Caco-2 (cell line): Measurements from ENCODE around the gene PRR23C. TPM values are rescaled to one million over a fixed set of nuclear protein-coding genes. Genes with fewer than 3 reads are reported as not detected.

ENCODE experiments used
- BruUV-seq: library from RNA; stranded (reverse); fragments of 400-500 nt; replicated peaks from 2 replicates; lab custom pipeline; 2021; lab: Mats Ljungman, UMichigan
- CTCF ChIA-PET: fragments of 300-600 bp; sonication (Branson Sonifier 250); formaldehyde crosslinking; loops from one replicate; lab custom pipeline; 2022; ENCODE audit warnings: antibody characterized with exemption; lab: Charles Lee
- POLR2A ChIA-PET: fragments of 300-600 bp; sonication (Branson Sonifier 250); formaldehyde crosslinking; loops from one replicate; lab custom pipeline; 2022; ENCODE audit warnings: antibody characterized with exemption; lab: Charles Lee
- DNase-seq, 2 experiments: peaks; one replicate each; pipeline versions ENCODE4 v3.0.0 to v3.0.0-alpha.2; 2020 to 2022
- H3K27me3 ChIP-seq: replicated peaks from 2 replicates; pipeline ENCODE4 v1.6.0; 2011; ENCODE audit warnings: low read length; ENCODE audit not compliant: control insufficient read depth, insufficient read depth
- H3K36me3 ChIP-seq: 2 replicates; pipeline ENCODE4 v1.5.1; 2011; ENCODE audit warnings: low read length; ENCODE audit not compliant: control insufficient read depth, insufficient read depth
- H3K4me1 ChIP-seq: fragments of 250-450 bp; sonication (Bioruptor Pico); 2 replicates; pipeline ENCODE4 v1.5.1; 2020; ENCODE audit warnings: mild to moderate bottlenecking
- H3K4me3 ChIP-seq: 2 replicates; pipeline ENCODE4 v1.5.1; 2011; ENCODE audit warnings: low read depth, mild to moderate bottlenecking, control low read depth, low read length
- H3K9me3 ChIP-seq: fragments of 250-450 bp; sonication (Bioruptor Pico); 2 replicates; pipeline ENCODE4 v1.5.1; 2020; ENCODE audit warnings: mild to moderate bottlenecking, moderate library complexity
- H3K27ac Mint-ChIP-seq: one replicate; pipeline ENCODE4 v1.8.0; 2022; ENCODE audit warnings: mixed read lengths; ENCODE audit not compliant: unreplicated experiment
- H3K27me3 Mint-ChIP-seq: one replicate; pipeline ENCODE4 v1.8.0; 2022; ENCODE audit warnings: mixed read lengths; ENCODE audit not compliant: insufficient read depth, unreplicated experiment
- H3K36me3 Mint-ChIP-seq: one replicate; pipeline ENCODE4 v1.8.0; 2022; ENCODE audit warnings: mild to moderate bottlenecking, mixed read lengths; ENCODE audit not compliant: insufficient read depth, unreplicated experiment
- H3K4me1 Mint-ChIP-seq: one replicate; pipeline ENCODE4 v1.8.0; 2022; ENCODE audit warnings: low read depth, mixed read lengths; ENCODE audit not compliant: unreplicated experiment
- H3K4me3 Mint-ChIP-seq: one replicate; pipeline ENCODE4 v1.8.0; 2022; ENCODE audit warnings: mild to moderate bottlenecking, moderate library complexity, mixed read lengths; ENCODE audit not compliant: unreplicated experiment
- H3K9me3 Mint-ChIP-seq: one replicate; pipeline ENCODE4 v1.8.0; 2022; ENCODE audit warnings: mixed read lengths; ENCODE audit not compliant: unreplicated experiment
- CTCF ChIP-seq, 2 experiments: fragments of 200-600 bp in 1 of 2; IDR thresholded peaks; 1 replicate in 1 of 2; 2 replicates in 1 of 2; pipeline versions ENCODE4 v1.5.1 to v1.8.0; 2011 to 2022; ENCODE audit warnings: antibody characterized with exemption in 1 of 2, control low read depth in 1 of 2, inconsistent platforms in 1 of 2, low read depth in 1 of 2, low read length in 1 of 2, mild to moderate bottlenecking in 1 of 2, moderate library complexity in 1 of 2; ENCODE audit not compliant: insufficient read depth in 1 of 2, severe bottlenecking in 1 of 2, unreplicated experiment in 1 of 2
- intact Hi-C: fragments of 100-400 bp; cut with micrococcal nuclease; formaldehyde crosslinking; loops from one replicate; pipeline ENCODE4 v1.10.0; 2022; ENCODE audit not compliant: unreplicated experiment
- total RNA-seq: library from RNA; stranded (reverse); gene quantifications from 2 replicates; pipeline ENCODE4 v1.2.3, GENCODE V29; 2022

PRR23C gene
- total RNA-seq, 1 experiment from 2014 or later = not detected

- no peak overlapping the region for H3K27ac Mint-ChIP-seq
- no peaks in the 10 kb centered on the region for H3K36me3 ChIP-seq
- ChIA-PET CTCF (no interaction called here), POLR2A (no interaction called here)
- H3K4me3 ChIP-seq = no peak overlapping the region
- H3K36me3 Mint-ChIP-seq = no peaks in the 10 kb centered on the region
- no peaks in the 10 kb centered on the region for H3K4me1 ChIP-seq
- intact Hi-C loops = no loop called here
- H3K9me3 Mint-ChIP-seq = peaks cover 4% of the 10 kb centered on the region
- H3K27me3 ChIP-seq = no peaks in the 10 kb centered on the region
- no peak overlapping the region for H3K4me3 Mint-ChIP-seq
- no peak for DNase-seq
- BruUV-seq = no TSS peak
- H3K9me3 ChIP-seq = no peaks in the 10 kb centered on the region; the same call in none of the 2 replicates
- H3K27me3 Mint-ChIP-seq = peaks cover 9% of the 10 kb centered on the region
- no peaks in the 10 kb centered on the region for H3K4me1 Mint-ChIP-seq
- no peak for TF ChIP-seq CTCF (IDR thresholded peaks at IDR 0.05; ENCODE audit: insufficient read depth in 1 of 2, low read depth in 1 of 2, low read length in 1 of 2, severe bottlenecking in 1 of 2, unreplicated experiment in 1 of 2)
Observed at GRCh38 chr3:139087621-139088020, 42.9 kb upstream of the PRR23C start.

GRCh38 chr3:139084176-139084575, 39.5 kb upstream of the PRR23C start:
- Histone ChIP-seq H3K36me3 (no peaks in the 10 kb centered on the region), H3K4me1 (no peaks in the 10 kb centered on the region), H3K27me3 (no peaks in the 10 kb centered on the region), H3K4me3 (no peak overlapping the region), H3K9me3 (no peaks in the 10 kb centered on the region)
- Mint-ChIP-seq H3K36me3 (no peaks in the 10 kb centered on the region), H3K4me1 (no peaks in the 10 kb centered on the region), H3K9me3 (peaks cover 10% of the 10 kb centered on the region), H3K4me3 (no peak overlapping the region), H3K27ac (no peak overlapping the region), H3K27me3 (peaks cover 4% of the 10 kb centered on the region)
- POLR2A ChIA-PET = no interaction called here
- intact Hi-C loops = no loop called here
- CTCF ChIA-PET = no interaction called here
- no TSS peak for BruUV-seq
- no peak for TF ChIP-seq CTCF (IDR thresholded peaks at IDR 0.05; ENCODE audit: insufficient read depth in 1 of 2, low read depth in 1 of 2, low read length in 1 of 2, severe bottlenecking in 1 of 2, unreplicated experiment in 1 of 2)
- no peak for DNase-seq

- no peak for TF ChIP-seq CTCF (IDR thresholded peaks at IDR 0.05; ENCODE audit: insufficient read depth in 1 of 2, low read depth in 1 of 2, low read length in 1 of 2, severe bottlenecking in 1 of 2, unreplicated experiment in 1 of 2)
- CTCF ChIA-PET = interaction anchor here (0.7 to 0.8 kb wide), 2 partner anchors 37 to 1848 kb away, joined by 3 to 4 read pairs; no protein-coding TSS in a partner anchor
- Histone ChIP-seq H3K36me3 (no peaks in the 10 kb centered on the region), H3K27me3 (no peaks in the 10 kb centered on the region), H3K4me1 (no peaks in the 10 kb centered on the region), H3K4me3 (no peak overlapping the region), H3K9me3 (peaks cover 5% of the 10 kb centered on the region; the same call in 1 of the 2 replicates)
- Mint-ChIP-seq H3K4me3 (no peak overlapping the region), H3K27ac (no peak overlapping the region), H3K27me3 (peaks cover 25% of the 10 kb centered on the region), H3K36me3 (no peaks in the 10 kb centered on the region), H3K9me3 (peaks cover 10% of the 10 kb centered on the region), H3K4me1 (no peaks in the 10 kb centered on the region)
- POLR2A ChIA-PET = no interaction called here
- DNase-seq = no peak
- intact Hi-C loops = no loop called here
- BruUV-seq = no TSS peak
Observed at GRCh38 chr3:139074565-139075115, 29.9 kb upstream of the PRR23C start.
